MCF 10A (cell line): Measurements from ENCODE around the gene RPL37A. TPM values are rescaled to one million over a fixed set of nuclear protein-coding genes. Genes with fewer than 3 reads are reported as not detected.
"Not testable (repeated sequence)": the region's sequence is repeated elsewhere in the genome, so short reads cannot be mapped to it uniquely, and the experiment has no call there.

ENCODE experiments used
- BruUV-seq: library from RNA; stranded (reverse); fragments of 400-500 nt; replicated peaks from 2 replicates; lab custom pipeline; 2021; lab: Mats Ljungman, UMichigan
- CTCF ChIA-PET: fragments of 300-600 bp; sonication (Branson Sonifier 250); formaldehyde crosslinking; extraction: SDS; loops from one replicate; lab custom pipeline; 2021; ENCODE audit warnings: antibody characterized with exemption, inconsistent platforms; lab: Yijun Ruan, JAX
- POLR2A ChIA-PET: fragments of 300-600, 350-650 bp; sonication (Branson Sonifier 250); formaldehyde crosslinking; extraction: SDS; loops from one replicate; lab custom pipeline; 2020; ENCODE audit warnings: antibody characterized with exemption, inconsistent platforms; lab: Yijun Ruan, JAX
- DNase-seq: peaks from one replicate; pipeline ENCODE4 v3.0.0-alpha.2; 2018; ENCODE audit not compliant: unreplicated experiment
- H3K27ac Mint-ChIP-seq: one replicate; pipeline ENCODE4 v1.8.0; 2022; ENCODE audit warnings: mild to moderate bottlenecking, low read depth, mixed read lengths; ENCODE audit not compliant: unreplicated experiment
- H3K27me3 Mint-ChIP-seq: one replicate; pipeline ENCODE4 v1.8.0; 2022; ENCODE audit warnings: mixed read lengths; ENCODE audit not compliant: insufficient read depth, unreplicated experiment
- H3K36me3 Mint-ChIP-seq: one replicate; pipeline ENCODE4 v1.8.0; 2022; ENCODE audit warnings: mild to moderate bottlenecking, moderate library complexity, mixed read lengths; ENCODE audit not compliant: insufficient read depth, unreplicated experiment
- H3K4me1 Mint-ChIP-seq: one replicate; pipeline ENCODE4 v1.8.0; 2022; ENCODE audit warnings: mixed read lengths; ENCODE audit not compliant: insufficient read depth, unreplicated experiment
- H3K4me3 Mint-ChIP-seq: one replicate; pipeline ENCODE4 v1.8.0; 2022; ENCODE audit warnings: mild to moderate bottlenecking, moderate library complexity, mixed read lengths; ENCODE audit not compliant: unreplicated experiment
- H3K9me3 Mint-ChIP-seq: one replicate; pipeline ENCODE4 v1.8.0; 2022; ENCODE audit warnings: mixed read lengths; ENCODE audit not compliant: unreplicated experiment
- intact Hi-C: fragments of 100-400 bp; cut with micrococcal nuclease; formaldehyde crosslinking; loops from 2 replicates; pipeline ENCODE4 v1.14.1; 2022
- total RNA-seq: library from RNA; stranded (reverse); gene quantifications from 2 replicates; pipeline ENCODE4 v1.2.3, GENCODE V29; 2022
- TF ChIP-seq, protein P1 (sequence below): fragments of 200-600 bp; IDR thresholded peaks from one replicate; pipeline ENCODE4 v1.8.0; 2022; ENCODE audit warnings: antibody characterized with exemption, mild to moderate bottlenecking; ENCODE audit not compliant: unreplicated experiment

The RPL37A gene
- total RNA-seq, 1 experiment from 2014 or later = 4,349 TPM

DNA sequence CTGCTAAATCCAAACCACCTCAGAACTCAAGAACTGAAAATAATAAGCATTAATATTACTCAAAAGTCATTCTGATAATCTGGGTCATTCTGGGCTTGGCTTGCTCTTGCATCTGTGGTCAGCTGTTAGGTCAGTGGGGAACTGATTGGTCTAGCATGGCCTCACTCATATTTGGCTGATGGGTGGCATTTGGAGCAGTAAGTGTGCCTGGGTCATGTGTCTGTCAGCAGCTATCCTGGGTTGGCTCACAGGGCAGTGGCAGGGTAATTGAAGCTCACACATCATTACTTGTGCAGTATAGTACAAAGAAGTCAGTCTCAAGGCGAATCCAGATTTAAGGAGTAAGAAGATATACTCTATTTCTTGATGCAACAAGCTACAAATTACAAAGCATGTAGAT lies 9.6 kb downstream of the RPL37A start:
- Mint-ChIP-seq H3K9me3 (no peaks in the 10 kb centered on the region), H3K27ac (peak overlapping the region; percentile 56), H3K4me1 (peaks cover 13% of the 10 kb centered on the region), H3K36me3 (peaks cover 56% of the 10 kb centered on the region), H3K27me3 (no peaks in the 10 kb centered on the region), H3K4me3 (no peak overlapping the region)
- ChIA-PET CTCF (interaction anchor here (0.6 to 4.9 kb wide), 5 partner anchors 10 to 1576 kb away, joined by 3 to 33 read pairs (median 4); no protein-coding TSS in a partner anchor), POLR2A (interaction anchor here (0.6 to 1.9 kb wide), 3 partner anchors 10 to 320 kb away, joined by 3 to 13 read pairs (median 3); partner anchors contain the start of gene RPL37A)
- intact Hi-C loops = no loop called here
- no peak for DNase-seq
- TF ChIP-seq, protein P1, sequence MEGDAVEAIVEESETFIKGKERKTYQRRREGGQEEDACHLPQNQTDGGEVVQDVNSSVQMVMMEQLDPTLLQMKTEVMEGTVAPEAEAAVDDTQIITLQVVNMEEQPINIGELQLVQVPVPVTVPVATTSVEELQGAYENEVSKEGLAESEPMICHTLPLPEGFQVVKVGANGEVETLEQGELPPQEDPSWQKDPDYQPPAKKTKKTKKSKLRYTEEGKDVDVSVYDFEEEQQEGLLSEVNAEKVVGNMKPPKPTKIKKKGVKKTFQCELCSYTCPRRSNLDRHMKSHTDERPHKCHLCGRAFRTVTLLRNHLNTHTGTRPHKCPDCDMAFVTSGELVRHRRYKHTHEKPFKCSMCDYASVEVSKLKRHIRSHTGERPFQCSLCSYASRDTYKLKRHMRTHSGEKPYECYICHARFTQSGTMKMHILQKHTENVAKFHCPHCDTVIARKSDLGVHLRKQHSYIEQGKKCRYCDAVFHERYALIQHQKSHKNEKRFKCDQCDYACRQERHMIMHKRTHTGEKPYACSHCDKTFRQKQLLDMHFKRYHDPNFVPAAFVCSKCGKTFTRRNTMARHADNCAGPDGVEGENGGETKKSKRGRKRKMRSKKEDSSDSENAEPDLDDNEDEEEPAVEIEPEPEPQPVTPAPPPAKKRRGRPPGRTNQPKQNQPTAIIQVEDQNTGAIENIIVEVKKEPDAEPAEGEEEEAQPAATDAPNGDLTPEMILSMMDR = no peak
- BruUV-seq = no TSS peak

DNA sequence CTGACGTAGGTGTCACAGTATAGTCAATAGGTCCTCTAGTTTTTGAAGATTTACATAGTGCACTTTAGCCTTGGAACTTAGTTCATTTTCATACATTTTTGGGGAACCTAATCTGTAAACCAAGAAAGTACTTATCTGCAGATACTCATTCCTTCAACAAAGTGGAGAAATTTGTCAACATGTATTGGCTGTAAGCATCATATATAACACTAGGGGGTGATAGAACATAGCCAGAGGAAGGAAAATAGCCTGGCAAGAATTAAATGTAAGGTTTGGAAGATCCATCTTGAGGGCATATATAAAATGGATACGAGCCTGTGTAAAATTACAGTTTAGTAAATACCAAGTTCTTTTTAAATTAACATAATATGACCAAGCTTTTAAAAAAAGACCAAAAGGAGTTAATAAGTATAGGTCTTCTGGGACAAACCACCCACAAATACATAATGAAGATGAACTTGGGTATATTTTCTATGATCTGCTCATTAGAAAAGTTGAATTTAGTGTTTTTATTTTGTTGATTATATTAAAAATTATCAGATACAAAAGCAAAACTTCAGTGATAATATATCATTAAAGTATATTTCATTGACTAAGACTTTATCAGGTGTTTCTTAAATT lies 18.2 kb downstream of the RPL37A start:
- peak; percentile 54 for DNase-seq
- POLR2A ChIA-PET = interaction anchor here (1.0 to 4.0 kb wide), 4 partner anchors 10 to 149 kb away, joined by 3 to 34 read pairs (median 4); partner anchors contain the start of gene RPL37A
- CTCF ChIA-PET = interaction anchor here (0.6 to 13.5 kb wide), 23 partner anchors 9 to 1196 kb away, joined by 3 to 673 read pairs (median 5); partner anchors contain the start of gene RPL37A
- Mint-ChIP-seq H3K36me3 (peaks cover 7% of the 10 kb centered on the region), H3K4me3 (no peak overlapping the region), H3K9me3 (no peaks in the 10 kb centered on the region), H3K4me1 (peaks cover 6% of the 10 kb centered on the region), H3K27ac (no peak overlapping the region), H3K27me3 (no peaks in the 10 kb centered on the region)
- TF ChIP-seq, protein P1 = peak; percentile 76
- no TSS peak for BruUV-seq
- intact Hi-C loops = loop anchor here (5.0 kb wide), 1 partner anchor 165 kb away; no protein-coding TSS in a partner anchor

DNA sequence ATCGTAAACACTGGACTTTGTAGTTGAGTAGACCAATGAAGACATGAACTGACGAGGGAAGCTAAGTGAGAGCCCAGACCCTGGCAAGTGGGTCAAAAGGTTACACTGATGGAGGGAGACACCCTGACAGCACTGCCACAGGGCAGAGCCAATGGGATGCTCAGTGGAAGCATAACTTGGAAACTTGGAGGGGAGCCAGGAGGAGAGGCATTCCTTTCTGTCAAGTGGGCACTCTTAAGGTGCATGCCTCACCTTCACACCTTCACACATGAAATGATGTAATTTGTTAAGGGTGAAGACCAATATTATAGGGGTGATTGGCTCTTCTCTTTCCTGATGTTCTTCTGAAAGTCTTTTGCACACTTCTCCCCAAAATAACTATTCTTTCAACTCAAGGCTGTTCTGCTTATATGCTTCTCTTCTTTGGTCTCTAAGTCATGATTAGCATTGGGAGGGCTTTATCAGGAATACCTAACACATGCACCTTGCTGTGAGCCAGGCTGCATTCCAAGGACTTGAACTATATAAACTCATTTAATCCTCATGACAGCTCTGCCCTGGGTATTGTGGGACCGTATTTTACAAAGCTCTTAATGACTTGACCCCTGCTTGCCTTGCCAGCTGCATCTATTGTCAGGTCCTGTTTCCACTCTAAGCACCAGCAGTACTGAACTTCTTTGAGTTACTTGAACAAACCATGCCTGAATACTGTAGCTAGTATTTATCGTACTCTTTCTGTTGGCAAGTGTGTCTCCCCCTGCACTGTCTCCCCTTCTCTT lies 19.0 kb downstream of the RPL37A start:
- H3K9me3 Mint-ChIP-seq = no peaks in the 10 kb centered on the region
- TF ChIP-seq, protein P1 = no peak
- BruUV-seq = no TSS peak
- ChIA-PET CTCF (interaction anchor here (0.6 to 13.5 kb wide), 32 partner anchors 8 to 1196 kb away, joined by 3 to 673 read pairs (median 4); partner anchors contain the start of gene RPL37A), POLR2A (interaction anchor here (0.8 to 4.0 kb wide), 4 partner anchors 19 to 165 kb away, joined by 3 to 34 read pairs (median 3); partner anchors contain the start of gene RPL37A)
- H3K4me3 Mint-ChIP-seq = no peak overlapping the region
- H3K36me3 Mint-ChIP-seq = peaks cover 7% of the 10 kb centered on the region
- H3K27me3 Mint-ChIP-seq = no peaks in the 10 kb centered on the region
- no peak overlapping the region for H3K27ac Mint-ChIP-seq
- no peak for DNase-seq
- H3K4me1 Mint-ChIP-seq = peaks cover 6% of the 10 kb centered on the region
- intact Hi-C loops = loop anchor here (5.0 kb wide), 1 partner anchor 165 kb away; no protein-coding TSS in a partner anchor

DNA sequence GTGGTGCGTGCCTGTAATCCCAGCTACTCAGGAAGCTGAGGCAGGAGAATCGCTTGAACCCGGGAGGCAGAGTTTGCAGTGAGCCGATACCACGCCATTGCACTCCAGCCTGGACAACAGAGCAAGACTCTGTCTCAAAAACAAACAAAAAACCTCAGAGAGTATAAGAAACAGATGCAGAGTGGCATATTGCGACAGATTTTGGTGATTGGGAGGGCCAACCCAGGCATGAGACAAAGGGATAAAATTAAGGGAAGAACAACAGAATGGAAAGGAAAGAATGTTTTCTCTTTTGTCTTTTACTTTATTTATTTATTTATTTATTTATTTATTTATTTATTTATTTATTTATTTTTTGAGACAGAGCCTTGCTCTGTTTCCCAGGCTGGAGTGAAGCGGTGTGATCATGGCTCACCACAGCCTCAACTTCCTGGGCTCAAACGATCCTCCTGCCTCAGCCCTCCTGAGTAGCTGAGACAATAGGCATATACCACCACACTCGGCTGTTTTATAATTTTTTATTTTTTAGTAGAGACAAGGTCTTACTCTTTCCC lies 20.0 kb downstream of the RPL37A start:
- not testable (repeated sequence) for H3K9me3 Mint-ChIP-seq, H3K27me3 Mint-ChIP-seq, H3K4me3 Mint-ChIP-seq, H3K36me3 Mint-ChIP-seq, H3K27ac Mint-ChIP-seq, H3K4me1 Mint-ChIP-seq, DNase-seq, BruUV-seq
- intact Hi-C loops = loop anchor here (1.0 to 5.0 kb wide), 2 partner anchors 148 to 164 kb away; no protein-coding TSS in a partner anchor
- POLR2A ChIA-PET = interaction anchor here (0.6 to 4.0 kb wide), 6 partner anchors 140 to 927 kb away, joined by 3 to 34 read pairs (median 5); no protein-coding TSS in a partner anchor
- CTCF ChIA-PET = interaction anchor here (0.7 to 13.5 kb wide), 32 partner anchors 9 to 1195 kb away, joined by 3 to 673 read pairs (median 6); no protein-coding TSS in a partner anchor
